ENCODE measurements around the gene HNRNPH1.
A peak's percentile ranks its signal among the peaks of the same experiment; 100 is the strongest.
"Not testable (repeated sequence)": the region's sequence is repeated elsewhere in the genome, so short reads cannot be mapped to it uniquely, and the experiment has no call there.

The HNRNPH1 gene, protein sequence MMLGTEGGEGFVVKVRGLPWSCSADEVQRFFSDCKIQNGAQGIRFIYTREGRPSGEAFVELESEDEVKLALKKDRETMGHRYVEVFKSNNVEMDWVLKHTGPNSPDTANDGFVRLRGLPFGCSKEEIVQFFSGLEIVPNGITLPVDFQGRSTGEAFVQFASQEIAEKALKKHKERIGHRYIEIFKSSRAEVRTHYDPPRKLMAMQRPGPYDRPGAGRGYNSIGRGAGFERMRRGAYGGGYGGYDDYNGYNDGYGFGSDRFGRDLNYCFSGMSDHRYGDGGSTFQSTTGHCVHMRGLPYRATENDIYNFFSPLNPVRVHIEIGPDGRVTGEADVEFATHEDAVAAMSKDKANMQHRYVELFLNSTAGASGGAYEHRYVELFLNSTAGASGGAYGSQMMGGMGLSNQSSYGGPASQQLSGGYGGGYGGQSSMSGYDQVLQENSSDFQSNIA

DNA sequence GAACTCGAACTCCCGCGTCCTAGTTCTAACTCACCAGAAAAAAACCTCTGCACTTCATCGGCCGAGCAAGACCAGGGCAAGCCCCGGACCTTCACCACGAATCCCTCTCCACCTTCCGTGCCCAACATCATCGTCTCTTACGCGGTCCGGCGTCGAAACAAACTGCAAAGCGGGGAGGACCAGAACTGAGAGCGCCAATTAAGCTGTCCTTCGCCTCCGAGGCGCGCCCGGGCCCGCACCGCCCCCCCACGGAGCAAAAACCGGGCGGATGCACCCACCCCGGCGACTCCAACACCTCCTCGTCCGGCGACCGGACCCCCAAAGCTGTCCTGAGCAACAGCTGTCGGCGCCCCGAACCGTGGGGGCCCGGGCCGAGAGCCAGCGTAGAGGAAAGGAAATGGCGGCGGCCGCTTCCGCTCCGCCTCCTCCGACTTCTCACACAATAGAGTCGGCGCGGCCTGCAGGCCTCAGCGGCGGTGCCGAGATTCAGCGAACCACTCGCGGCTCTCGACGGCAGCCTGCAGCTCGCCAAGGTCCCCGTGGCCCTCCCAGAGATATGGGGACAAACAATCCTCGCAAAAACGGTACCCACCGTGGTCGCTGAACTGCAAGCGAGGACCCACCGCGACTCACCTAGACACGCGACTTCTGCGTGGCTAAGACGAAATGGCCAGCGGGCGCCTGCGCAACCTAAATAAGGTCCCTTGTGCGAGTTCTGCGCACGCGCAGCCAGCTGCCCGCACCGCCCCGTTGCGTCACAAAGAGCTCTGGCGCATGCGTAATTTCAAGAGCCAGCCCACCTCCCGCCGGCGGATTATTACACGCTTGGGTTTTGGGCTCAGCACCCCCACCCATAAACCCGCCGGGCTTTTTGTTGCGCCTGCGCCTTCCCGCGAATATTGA lies at the start of gene HNRNPH1:
Gene HNRNPH1 (minus strand): TSS at position 669 of the 903 bp plus-strand sequence. CDS start 538 bp downstream, at position 131.
- peak; percentile 96 for DNase-seq (ENCODE audit: low read depth)

- peak; percentile 64 for DNase-seq (ENCODE audit: low read depth)
Observed at GRCh38 chr5:179668391-179668790, 44.9 kb upstream of the HNRNPH1 start.

DNA sequence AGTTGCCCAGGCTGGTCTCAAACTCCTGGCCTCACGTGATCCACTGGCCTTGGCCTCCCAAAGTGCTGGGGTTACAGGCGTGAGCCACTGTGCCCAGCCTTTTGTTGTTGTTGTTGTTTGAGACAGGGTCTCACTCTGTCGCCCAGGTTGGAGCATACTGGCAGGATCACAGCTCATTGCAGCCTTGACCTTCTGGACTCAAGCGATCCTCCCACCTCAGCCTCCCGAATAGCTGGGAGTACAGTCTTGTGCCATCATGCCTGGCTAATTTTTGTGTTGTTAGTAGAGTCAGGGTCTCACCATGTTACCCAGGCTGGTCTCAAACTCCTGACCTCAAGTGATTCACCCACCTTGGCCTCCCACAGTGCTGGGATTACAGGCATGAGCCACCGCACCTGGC lies 38.2 kb upstream of the HNRNPH1 start:
- DNase-seq (ENCODE audit: low read depth): not testable (repeated sequence)

GRCh38 chr5:179658179-179658856 lies 34.8 kb upstream of the HNRNPH1 start:
- DNase-seq (ENCODE audit: low read depth): peak; percentile 89

GRCh38 chr5:179657302-179658178 lies 34.1 kb upstream of the HNRNPH1 start:
- not testable (repeated sequence) for DNase-seq (ENCODE audit: low read depth)

GRCh38 chr5:179653135-179653534 lies 29.7 kb upstream of the HNRNPH1 start:
- not testable (repeated sequence) for DNase-seq (ENCODE audit: low read depth)

GRCh38 chr5:179650245-179650644 lies 26.8 kb upstream of the HNRNPH1 start:
- DNase-seq (ENCODE audit: low read depth): not testable (repeated sequence)

DNA sequence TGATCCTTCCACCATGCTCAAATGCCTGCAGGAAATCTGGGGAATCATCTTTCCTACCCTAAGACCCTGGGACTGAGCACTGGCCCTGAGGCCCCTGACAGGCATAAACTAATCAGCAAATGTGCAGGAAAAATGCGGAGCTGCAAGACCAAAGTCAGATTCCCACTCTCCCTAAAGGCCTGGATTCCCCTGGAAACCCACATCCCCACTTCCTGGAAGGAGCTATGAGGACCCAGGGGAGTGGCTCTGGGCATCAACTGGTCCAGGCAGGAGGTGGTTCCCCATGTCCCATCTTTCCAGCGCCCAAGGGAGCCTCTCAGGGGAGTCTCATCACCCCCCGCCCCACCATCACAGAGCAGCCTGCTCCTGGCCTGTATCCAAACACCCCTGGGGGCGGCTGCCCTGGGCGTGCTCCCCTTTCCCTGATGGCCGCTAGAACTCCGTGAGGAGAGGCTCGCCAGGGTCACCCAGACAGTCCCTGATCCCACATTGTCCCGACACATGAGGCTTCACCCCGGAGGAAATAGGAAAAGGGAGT lies 25.8 kb upstream of the HNRNPH1 start:
- DNase-seq (ENCODE audit: low read depth): not testable (repeated sequence)

GRCh38 chr5:179648410-179648809 lies 24.9 kb upstream of the HNRNPH1 start:
- DNase-seq (ENCODE audit: low read depth): no peak

GRCh38 chr5:179644766-179645165 lies 21.3 kb upstream of the HNRNPH1 start:
- DNase-seq (ENCODE audit: low read depth): not testable (repeated sequence)

- DNase-seq (ENCODE audit: low read depth): not testable (repeated sequence)
Observed at GRCh38 chr5:179643141-179643920, 19.9 kb upstream of the HNRNPH1 start.

GRCh38 chr5:179642626-179643025 lies 19.2 kb upstream of the HNRNPH1 start:
- DNase-seq (ENCODE audit: low read depth): not testable (repeated sequence)

- not testable (repeated sequence) for DNase-seq (ENCODE audit: low read depth)
Observed at GRCh38 chr5:179641745-179642144, 18.3 kb upstream of the HNRNPH1 start.

DNA sequence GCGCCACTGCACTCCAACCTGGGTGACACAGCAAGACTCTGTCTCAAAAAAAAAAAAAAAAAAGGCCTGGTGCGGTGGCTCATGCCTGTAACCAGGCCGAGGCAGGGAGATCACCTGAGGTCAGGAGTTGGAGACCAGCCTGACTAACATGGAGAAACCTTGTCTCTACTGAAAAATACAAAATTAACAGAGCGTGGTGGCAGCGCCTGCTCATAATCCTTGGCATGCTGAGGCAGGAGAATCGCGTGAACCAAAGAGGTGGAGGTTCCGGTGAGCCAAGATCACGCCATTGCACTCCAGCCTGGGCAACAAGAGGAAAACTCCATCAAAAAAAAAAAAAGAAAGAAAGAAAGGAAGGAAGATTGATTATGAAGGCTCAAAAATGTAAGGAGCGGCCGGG lies 15.8 kb upstream of the HNRNPH1 start:
- not testable (repeated sequence) for DNase-seq (ENCODE audit: low read depth)

- DNase-seq (ENCODE audit: low read depth): not testable (repeated sequence)
Observed at GRCh38 chr5:179634370-179635172, 11.1 kb upstream of the HNRNPH1 start.

DNA sequence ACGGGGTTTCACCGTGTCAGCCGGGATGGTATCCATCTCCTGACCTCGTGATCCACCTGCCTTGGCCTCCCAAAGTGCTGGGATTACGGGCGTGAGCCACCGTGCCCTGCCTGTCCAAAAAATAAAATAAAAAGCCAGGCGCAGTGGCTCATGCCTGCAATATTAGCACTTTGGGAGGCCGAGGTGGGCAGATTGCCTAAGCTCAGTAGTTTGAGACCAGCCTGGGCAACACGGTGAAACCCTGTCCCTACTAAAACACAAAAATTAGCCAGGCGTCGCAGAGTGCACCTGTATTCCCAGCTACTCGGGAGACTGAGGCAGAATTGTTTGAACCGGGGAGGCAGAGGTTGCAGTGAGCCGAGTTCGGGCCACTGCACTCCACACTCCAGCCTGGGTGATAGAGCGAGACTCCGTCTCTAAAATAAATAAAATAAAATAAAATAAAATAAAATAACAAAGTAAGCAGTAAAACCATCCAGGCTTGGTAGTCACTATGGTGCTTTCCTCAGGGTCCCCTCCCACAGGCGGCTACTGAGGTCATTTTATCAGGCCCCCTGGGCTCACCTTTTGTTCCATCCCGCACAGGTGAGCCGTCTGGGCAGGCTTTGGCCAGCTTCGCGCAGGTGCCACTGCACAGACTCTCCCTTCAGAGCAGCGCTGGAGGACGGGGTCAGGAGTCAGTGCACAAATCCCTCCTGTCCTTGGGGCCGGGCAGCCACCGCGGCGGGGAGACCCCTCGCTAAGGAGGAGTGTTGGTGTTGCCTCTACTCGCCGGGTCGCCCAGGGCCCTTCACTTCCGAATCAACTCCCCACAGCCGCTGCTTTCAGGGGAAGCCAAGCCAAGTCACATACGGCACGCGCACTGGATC lies 10.3 kb upstream of the HNRNPH1 start:
- not testable (repeated sequence) for DNase-seq (ENCODE audit: low read depth)

- DNase-seq (ENCODE audit: low read depth): no peak
Observed at GRCh38 chr5:179624841-179625271, 1.4 kb upstream of the HNRNPH1 start.

Measured in amniotic epithelial cell (primary cell).